Effector memory CD8-positive, alpha-beta T cell (primary cell): ENCODE data around the gene PSIP1.
A peak's percentile ranks its signal among the peaks of the same experiment; 100 is the strongest.
"Not testable (repeated sequence)": the region's sequence is repeated elsewhere in the genome, so short reads cannot be mapped to it uniquely, and the experiment has no call there.

Experiments used
- ATAC-seq: fragments of 150-1000 bp; cut with Tn5 transposase; replicated peaks from 2 replicates; pipeline ENCODE4 v1.10.0; 2021; ENCODE audit warnings: mild to moderate bottlenecking, moderate library complexity
- DNase-seq, 3 experiments: peaks; one replicate each; pipeline ENCODE4 v3.0.0; 2021
- H3K27ac Mint-ChIP-seq, 2 donors: one replicate each; pipeline ENCODE4 v1.8.0; 2022; ENCODE audit warnings: mild to moderate bottlenecking in 2 of 2, mixed read lengths in 2 of 2, moderate library complexity in 2 of 2
- H3K27me3 Mint-ChIP-seq, 2 donors: one replicate each; pipeline ENCODE4 v1.8.0; 2022; ENCODE audit warnings: mixed read lengths in 2 of 2
- H3K36me3 Mint-ChIP-seq: one replicate; pipeline ENCODE4 v1.8.0; 2022; ENCODE audit warnings: mild to moderate bottlenecking, moderate library complexity, mixed read lengths; ENCODE audit not compliant: insufficient read depth
- H3K4me1 Mint-ChIP-seq, 2 donors: one replicate each; pipeline ENCODE4 v1.8.0; 2022; ENCODE audit warnings: low read depth in 2 of 2, mixed read lengths in 2 of 2
- H3K4me3 Mint-ChIP-seq, 2 donors: one replicate each; pipeline ENCODE4 v1.8.0; 2022; ENCODE audit warnings: mild to moderate bottlenecking in 2 of 2, mixed read lengths in 2 of 2, moderate library complexity in 2 of 2
- H3K9me3 Mint-ChIP-seq, 2 donors: one replicate each; pipeline ENCODE4 v1.8.0; 2022; ENCODE audit warnings: mixed read lengths in 2 of 2

Gene PSIP1

GRCh38 chr9:15441841-15442240, 68.9 kb downstream of the PSIP1 start:
- DNase-seq, ATAC-seq, H3K9me3 Mint-ChIP-seq, H3K27me3 Mint-ChIP-seq, H3K27ac Mint-ChIP-seq, H3K4me3 Mint-ChIP-seq: not testable (repeated sequence)
- H3K4me1 Mint-ChIP-seq = peaks cover 7 to 26% of the 10 kb centered on the region in 2 donors
- H3K36me3 Mint-ChIP-seq = peaks cover 53% of the 10 kb centered on the region

GRCh38 chr9:15438891-15439290, 71.9 kb downstream of the PSIP1 start:
- Mint-ChIP-seq H3K9me3 (no peaks in the 10 kb centered on the region), H3K27me3 (no peaks in the 10 kb centered on the region), H3K4me1 (peaks cover 15 to 37% of the 10 kb centered on the region in 2 donors), H3K36me3 (peaks cover 60% of the 10 kb centered on the region), H3K27ac (peak overlapping the region; percentile 49 to 54), H3K4me3 (no peak overlapping the region)
- DNase-seq = no peak
- no peak for ATAC-seq

- no peaks in the 10 kb centered on the region for H3K27me3 Mint-ChIP-seq
- H3K36me3 Mint-ChIP-seq = peaks cover 55% of the 10 kb centered on the region
- peak overlapping the region in 1 of 2 donors; percentile 14 for H3K27ac Mint-ChIP-seq
- no peak overlapping the region for H3K4me3 Mint-ChIP-seq
- peaks cover 37 to 56% of the 10 kb centered on the region in 2 donors for H3K4me1 Mint-ChIP-seq
- no peak for DNase-seq
- ATAC-seq = no peak
- H3K9me3 Mint-ChIP-seq = no peaks in the 10 kb centered on the region
Measured at GRCh38 chr9:15433661-15434060, 77.1 kb downstream of the PSIP1 start.

DNA sequence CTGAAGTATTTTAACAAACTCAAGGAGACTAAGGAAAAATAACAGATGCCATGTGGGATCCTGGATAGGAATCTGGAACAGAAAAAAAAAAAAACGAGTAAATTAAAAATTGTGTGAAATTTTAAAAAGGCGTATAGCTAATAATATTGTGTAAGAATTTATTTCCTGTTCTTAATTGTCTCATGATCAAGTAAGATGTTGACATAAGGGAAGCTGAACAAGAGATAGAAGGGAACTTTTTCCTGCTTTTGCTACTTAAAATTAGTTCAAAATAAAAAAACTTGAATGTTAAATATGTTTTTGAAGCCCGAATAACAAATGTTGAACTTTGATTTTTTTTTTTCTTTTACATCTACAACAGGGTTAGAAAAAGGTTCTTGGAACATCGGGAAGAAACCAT, 77.6 kb downstream of the PSIP1 start:
- peaks cover 39 to 56% of the 10 kb centered on the region in 2 donors for H3K4me1 Mint-ChIP-seq
- H3K9me3 Mint-ChIP-seq = no peaks in the 10 kb centered on the region
- H3K36me3 Mint-ChIP-seq = peaks cover 60% of the 10 kb centered on the region
- no peaks in the 10 kb centered on the region for H3K27me3 Mint-ChIP-seq
- ATAC-seq (no peak), DNase-seq (no peak)
- no peak overlapping the region for H3K4me3 Mint-ChIP-seq
- H3K27ac Mint-ChIP-seq = peak overlapping the region in 1 of 2 donors; percentile 14

DNA sequence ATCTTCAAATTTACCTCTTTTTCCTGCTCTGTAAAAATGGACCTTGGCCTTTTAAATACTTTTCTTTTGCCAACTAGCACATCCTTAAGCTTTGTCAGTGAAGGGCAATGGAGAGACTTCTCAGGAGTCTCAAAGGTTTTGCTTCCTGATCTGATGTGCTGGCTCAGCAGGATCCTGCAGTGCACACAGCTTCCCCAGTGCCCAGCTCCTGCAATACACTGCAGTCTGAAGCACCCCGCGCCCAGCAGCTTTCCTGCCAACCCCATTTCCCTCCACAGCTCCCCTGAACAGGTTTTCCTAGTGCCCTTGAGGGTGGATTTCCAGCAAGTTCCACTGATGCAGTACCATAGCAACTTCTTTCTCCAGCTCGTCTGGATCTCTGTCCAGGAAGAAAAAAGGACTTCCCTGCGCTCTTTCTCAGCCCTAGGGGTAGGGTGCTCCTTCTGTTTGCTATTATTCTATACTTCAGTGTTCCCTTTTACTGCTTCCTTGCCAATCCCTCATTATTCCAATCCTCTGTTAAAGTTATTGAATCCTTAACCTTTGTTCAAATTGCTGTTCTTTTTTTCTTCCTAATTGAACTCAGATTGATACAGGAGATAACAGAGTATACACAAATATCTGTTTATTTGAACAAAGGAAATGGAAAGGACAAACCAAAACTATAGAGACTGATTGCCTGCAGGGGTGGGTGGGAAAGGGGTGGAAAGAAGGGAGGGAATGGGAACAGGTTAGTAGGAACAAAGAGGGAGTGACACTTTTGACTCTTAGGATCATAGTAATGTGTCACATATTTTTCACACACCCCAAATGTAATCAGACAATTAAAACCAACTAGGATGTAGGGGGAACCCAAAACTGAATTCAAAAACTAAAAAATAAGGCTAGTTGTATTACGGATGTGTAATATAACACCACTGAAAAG, 79.6 kb downstream of the PSIP1 start:
- Mint-ChIP-seq H3K36me3 (peaks cover 55% of the 10 kb centered on the region), H3K27ac (peak overlapping the region; percentile 4 to 95)

GRCh38 chr9:15427702-15428101, 83.1 kb downstream of the PSIP1 start:
- H3K4me3 Mint-ChIP-seq = peak overlapping the region in 1 of 2 donors; percentile 22
- H3K9me3 Mint-ChIP-seq, ATAC-seq, H3K27me3 Mint-ChIP-seq, H3K27ac Mint-ChIP-seq, DNase-seq: not testable (repeated sequence)
- peaks cover 41 to 60% of the 10 kb centered on the region in 2 donors for H3K4me1 Mint-ChIP-seq
- H3K36me3 Mint-ChIP-seq = peaks cover 37% of the 10 kb centered on the region

More for the DNA sequence above, 79.6 kb downstream of the PSIP1 start:
- Mint-ChIP-seq H3K4me1 (peaks cover 35 to 47% of the 10 kb centered on the region in 2 donors), H3K27me3 (no peaks in the 10 kb centered on the region), H3K9me3 (no peaks in the 10 kb centered on the region), H3K4me3 (no peak overlapping the region)
- ATAC-seq = no peak
- no peak for DNase-seq

DNA sequence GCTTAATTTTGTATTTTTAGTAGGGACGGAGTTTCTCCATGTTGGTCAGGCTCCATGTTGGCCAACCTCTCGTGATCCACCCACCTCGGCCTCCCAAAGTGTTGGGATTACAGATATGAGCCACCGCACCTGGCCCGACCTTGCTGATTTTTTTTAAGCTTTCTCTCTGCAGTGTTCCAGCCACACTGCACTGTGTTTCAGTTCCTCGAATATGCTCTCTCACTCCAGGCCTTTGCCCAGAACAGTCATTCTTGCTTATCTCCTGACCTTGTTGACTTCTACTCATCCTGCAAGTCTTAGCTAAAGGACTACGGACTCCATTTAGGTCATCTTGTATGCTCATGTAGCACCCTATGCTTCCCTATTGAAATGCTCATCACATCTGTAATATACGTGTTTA, 84.8 kb downstream of the PSIP1 start:
- Mint-ChIP-seq H3K9me3 (no peaks in the 10 kb centered on the region), H3K27me3 (no peaks in the 10 kb centered on the region), H3K36me3 (peaks cover 37% of the 10 kb centered on the region), H3K27ac (no peak overlapping the region), H3K4me3 (no peak overlapping the region), H3K4me1 (peaks cover 40 to 61% of the 10 kb centered on the region in 2 donors)
- no peak for ATAC-seq
- DNase-seq = no peak

GRCh38 chr9:15423231-15423985, 87.4 kb downstream of the PSIP1 start:
- DNase-seq = peak in 1 of 3 experiments; percentile 5
- H3K27me3 Mint-ChIP-seq = no peaks in the 10 kb centered on the region
- no peak for ATAC-seq
- H3K9me3 Mint-ChIP-seq = no peaks in the 10 kb centered on the region
- peaks cover 23 to 38% of the 10 kb centered on the region in 2 donors for H3K4me1 Mint-ChIP-seq
- H3K4me3 Mint-ChIP-seq = peak overlapping the region; percentile 90 to 91
- H3K36me3 Mint-ChIP-seq = peaks cover 28% of the 10 kb centered on the region
- peak overlapping the region; percentile 76 to 97 for H3K27ac Mint-ChIP-seq

- peak within 1 kb of the TSS; percentile 90 to 91 for H3K4me3 Mint-ChIP-seq
- peaks cover 23 to 36% of the 10 kb centered on the region in 2 donors for H3K4me1 Mint-ChIP-seq
- ATAC-seq = peak; percentile 96
- peaks cover 21% of the 10 kb centered on the region for H3K36me3 Mint-ChIP-seq
- DNase-seq = peak; percentile 87 to 91 (median 89)
- no peaks in the 10 kb centered on the region for H3K9me3 Mint-ChIP-seq
- H3K27ac Mint-ChIP-seq = peak within 1 kb of the TSS; percentile 76 to 97
- H3K27me3 Mint-ChIP-seq = no peaks in the 10 kb centered on the region
Measured at GRCh38 chr9:15422372-15423230, 88.2 kb downstream of the PSIP1 start, which contains the start of gene SNAPC3. SNAPC3 (plus strand) TSS chr9:15422876; CDS start chr9:15422880, 4 bp downstream.

DNA sequence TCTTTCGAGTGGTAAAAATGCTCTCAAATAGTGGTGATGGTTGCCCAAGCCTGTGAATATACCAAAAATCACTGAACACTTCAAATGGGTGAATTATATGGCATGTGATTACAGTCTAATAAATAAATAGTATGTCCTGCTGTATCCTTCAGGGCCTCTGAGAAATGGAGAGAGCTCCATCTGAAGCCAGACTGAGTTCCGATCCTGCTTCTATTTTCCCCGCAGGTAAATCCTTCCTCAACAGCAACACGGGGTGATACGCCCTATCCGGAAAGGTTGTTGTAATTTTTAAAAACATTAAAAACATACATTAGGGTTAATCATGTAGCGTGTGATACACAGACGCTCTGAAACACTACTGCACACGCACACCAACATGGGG, 88.8 kb downstream of the PSIP1 start:
- H3K4me3 Mint-ChIP-seq = peak overlapping the region; percentile 90 to 91
- H3K36me3 Mint-ChIP-seq = peaks cover 21% of the 10 kb centered on the region
- ATAC-seq (no peak), DNase-seq (no peak)
- peaks cover 23 to 33% of the 10 kb centered on the region in 2 donors for H3K4me1 Mint-ChIP-seq
- peak overlapping the region; percentile 76 to 97 for H3K27ac Mint-ChIP-seq
- H3K9me3 Mint-ChIP-seq = no peaks in the 10 kb centered on the region
- no peaks in the 10 kb centered on the region for H3K27me3 Mint-ChIP-seq

GRCh38 chr9:15421532-15421931, 89.2 kb downstream of the PSIP1 start:
- Mint-ChIP-seq H3K4me3 (peak overlapping the region in 1 of 2 donors; percentile 90), H3K27ac (peak overlapping the region in 1 of 2 donors; percentile 76), H3K27me3 (no peaks in the 10 kb centered on the region), H3K36me3 (peaks cover 21% of the 10 kb centered on the region), H3K9me3 (no peaks in the 10 kb centered on the region), H3K4me1 (peaks cover 23 to 33% of the 10 kb centered on the region in 2 donors)
- DNase-seq (no peak), ATAC-seq (no peak)

DNA sequence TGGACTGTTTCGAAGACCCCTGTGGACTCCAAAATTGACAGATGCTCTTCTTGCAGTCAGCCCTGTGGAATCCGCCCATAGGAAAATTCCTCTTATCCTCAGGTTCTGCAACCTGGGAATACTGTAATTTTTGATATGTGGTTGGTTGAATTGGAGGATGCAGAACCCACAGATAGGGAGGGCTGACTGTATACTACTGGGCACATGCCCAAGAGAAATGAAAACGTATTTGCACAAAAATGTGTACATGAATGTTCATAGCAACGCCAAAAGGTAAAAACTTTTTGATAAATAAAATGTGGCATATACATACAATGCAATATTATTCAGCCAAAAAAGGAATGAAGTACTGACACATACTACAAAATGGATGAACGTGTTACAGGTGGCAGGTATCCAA, 90.0 kb downstream of the PSIP1 start:
- DNase-seq (no peak), ATAC-seq (no peak)
- H3K36me3 Mint-ChIP-seq = peaks cover 18% of the 10 kb centered on the region
- peaks cover 17 to 27% of the 10 kb centered on the region in 2 donors for H3K4me1 Mint-ChIP-seq
- H3K27me3 Mint-ChIP-seq = no peaks in the 10 kb centered on the region
- no peak overlapping the region for H3K4me3 Mint-ChIP-seq
- no peak overlapping the region for H3K27ac Mint-ChIP-seq
- no peaks in the 10 kb centered on the region for H3K9me3 Mint-ChIP-seq

GRCh38 chr9:15417626-15418025, 93.1 kb downstream of the PSIP1 start:
- Mint-ChIP-seq H3K27me3 (peaks cover 0 to 2% of the 10 kb centered on the region in 2 donors), H3K4me1 (peaks cover 7% of the 10 kb centered on the region in 2 donors), H3K4me3 (no peak overlapping the region), H3K9me3 (no peaks in the 10 kb centered on the region), H3K36me3 (peaks cover 7% of the 10 kb centered on the region), H3K27ac (no peak overlapping the region)
- ATAC-seq (no peak), DNase-seq (no peak)
